Measurements from ENCODE around the gene SRGAP2B.
"Not testable (repeated sequence)": the region's sequence is repeated elsewhere in the genome, so short reads cannot be mapped to it uniquely, and the experiment has no call there.

SRGAP2B gene

DNA sequence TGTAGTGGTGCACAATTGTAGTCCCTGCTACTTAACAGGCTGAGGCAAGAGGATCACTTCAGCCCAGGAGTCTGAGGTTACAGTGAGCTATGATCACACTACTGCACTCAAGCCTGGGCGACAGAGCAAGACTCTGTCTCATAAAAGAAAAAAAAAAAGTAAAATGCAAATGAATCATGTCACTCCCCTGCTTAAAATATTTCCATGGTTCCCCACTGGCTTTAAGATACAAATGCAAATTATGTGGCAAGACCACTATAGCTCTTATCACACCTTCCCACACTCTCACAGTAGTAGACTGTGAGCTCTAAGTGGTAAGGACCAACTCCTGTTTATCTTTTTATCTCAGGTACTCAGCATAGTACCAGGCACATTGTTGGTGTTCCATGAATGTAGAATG lies 53.6 kb downstream of the SRGAP2B start:
- DNase-seq, result not testable (repeated sequence)

DNA sequence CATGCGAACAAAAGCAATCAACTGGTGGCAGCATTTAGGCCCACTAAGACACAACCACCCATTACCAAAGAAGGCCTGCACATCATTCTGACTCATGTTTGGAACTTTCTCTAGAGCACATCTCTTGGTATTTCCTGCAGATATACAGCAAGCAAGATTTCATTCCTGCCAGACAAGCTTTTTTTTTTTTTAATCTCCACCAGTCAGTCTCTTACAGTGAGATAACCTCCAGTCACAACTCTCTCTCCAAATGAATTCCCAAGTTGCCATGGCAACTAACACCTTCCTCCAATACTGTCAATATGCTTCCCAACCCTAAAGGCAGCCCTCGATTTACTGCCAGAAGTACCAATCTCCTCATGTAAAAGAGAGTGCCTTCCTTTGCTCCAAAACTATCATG lies 59.1 kb downstream of the SRGAP2B start:
- not testable (repeated sequence) for DNase-seq

DNA sequence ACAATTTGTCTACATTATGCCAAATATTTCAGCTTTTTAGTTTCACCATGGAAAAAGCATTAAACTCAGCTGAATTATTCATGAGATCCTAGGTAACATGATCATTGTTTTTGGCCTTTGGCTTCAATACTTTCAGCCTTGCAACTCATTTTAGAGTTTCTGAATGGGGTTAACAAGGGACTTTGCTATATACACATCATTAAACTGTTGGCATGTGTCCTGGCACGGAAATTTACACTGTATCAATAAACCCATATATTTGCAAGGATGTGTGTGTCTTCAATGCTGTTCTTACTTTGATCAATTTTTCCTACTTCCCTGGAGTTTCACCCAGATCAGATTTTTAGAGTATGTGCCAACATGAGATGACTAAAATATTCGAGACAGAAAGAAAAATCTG lies 61.6 kb downstream of the SRGAP2B start:
- DNase-seq, result not testable (repeated sequence)

DNA sequence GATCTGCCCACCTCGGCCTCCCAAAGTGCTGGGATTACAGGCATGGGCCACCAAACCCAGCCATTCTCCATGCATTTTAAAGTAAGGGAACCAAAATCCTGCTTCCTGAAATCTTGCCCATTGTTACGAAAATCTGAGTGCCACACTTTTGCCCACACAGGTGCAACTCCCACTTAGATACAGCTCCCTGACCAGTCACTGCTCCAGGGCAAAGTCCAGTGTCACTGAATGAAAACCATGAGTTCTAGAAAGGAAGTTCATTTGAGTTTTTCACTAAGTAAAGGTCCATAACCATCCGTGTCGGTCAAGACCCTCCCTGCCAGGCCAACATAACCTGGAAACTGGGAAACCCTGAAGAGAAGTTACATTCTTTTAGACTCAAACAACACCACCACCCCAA lies 67.9 kb downstream of the SRGAP2B start:
- not testable (repeated sequence) for DNase-seq

DNA sequence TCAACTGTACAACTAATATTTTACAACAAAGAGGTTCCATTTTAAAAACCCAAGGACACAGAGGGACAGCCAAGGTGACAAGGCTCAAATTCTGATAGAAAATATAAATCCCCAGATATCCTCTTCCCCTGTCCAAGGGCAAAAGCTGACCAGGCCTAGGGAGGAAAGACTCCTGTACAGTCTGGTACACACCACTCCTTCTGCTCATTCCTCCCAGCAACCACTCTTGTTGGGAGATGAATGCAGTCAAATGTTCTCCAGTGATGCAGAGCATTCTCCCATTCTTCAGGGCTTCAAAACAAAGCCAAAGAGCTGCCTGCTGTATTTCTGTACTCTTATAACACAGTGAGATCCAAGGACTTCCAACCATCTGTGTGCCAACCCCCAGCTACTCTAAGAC lies 69.8 kb downstream of the SRGAP2B start:
- DNase-seq, result not testable (repeated sequence)

DNA sequence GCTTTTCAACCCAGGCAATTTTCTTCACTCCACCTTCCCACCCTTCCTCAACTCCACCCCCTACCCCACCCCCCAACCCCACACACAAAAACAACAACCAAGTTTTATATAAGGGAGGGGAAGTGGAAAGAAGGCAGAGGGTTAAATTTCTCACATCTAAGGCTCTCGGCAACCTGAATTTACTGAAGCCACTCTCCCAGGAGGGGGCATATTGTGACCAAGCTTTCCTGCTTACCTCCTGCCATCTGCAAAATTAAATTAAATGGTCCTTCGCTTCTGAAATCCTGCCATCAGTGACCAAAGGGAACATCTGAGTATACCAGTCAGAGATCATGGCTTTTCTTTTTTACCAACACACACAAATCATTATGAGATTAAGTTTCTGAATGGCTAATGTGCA lies 72.9 kb downstream of the SRGAP2B start:
- not testable (repeated sequence) for DNase-seq

DNA sequence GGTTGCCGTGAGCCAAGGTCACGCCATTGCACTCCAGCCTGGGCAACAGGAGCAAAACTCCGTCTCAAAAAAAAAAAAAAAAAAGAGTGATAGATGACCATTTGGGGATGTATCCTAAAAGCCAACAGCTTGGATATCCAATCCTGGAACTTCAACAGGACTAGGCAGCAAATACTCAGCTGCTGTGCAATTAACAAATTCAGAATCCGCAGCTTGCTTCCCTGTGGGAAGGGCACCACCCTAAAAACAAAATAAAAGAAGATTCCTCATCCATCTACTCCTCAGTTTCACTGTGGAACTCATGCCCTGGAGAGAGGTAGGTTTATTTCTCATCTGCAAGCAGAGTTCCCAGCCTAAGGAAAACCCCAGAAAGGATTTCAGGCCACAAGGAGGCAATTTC lies 73.4 kb downstream of the SRGAP2B start:
- DNase-seq, result not testable (repeated sequence)

DNA sequence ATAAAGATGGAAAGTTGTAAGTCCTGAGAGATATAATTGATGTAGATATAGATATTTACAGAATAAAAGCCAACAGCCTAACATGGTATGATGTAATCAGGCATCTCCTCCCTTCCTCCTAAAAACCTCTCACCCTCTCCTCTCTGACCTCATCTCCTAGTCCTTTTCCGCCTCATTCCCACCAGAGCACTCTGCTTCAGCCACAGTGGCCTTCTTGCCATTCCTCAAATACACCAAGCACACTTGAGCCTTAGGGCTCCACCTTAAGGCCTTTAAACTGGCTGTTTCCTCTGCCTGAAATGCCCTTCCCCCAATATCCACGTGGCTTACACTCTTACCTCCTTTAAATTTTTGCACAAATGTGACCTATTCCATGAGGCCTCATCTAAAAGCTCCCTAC lies 75.4 kb downstream of the SRGAP2B start:
- DNase-seq, result not testable (repeated sequence)

DNA sequence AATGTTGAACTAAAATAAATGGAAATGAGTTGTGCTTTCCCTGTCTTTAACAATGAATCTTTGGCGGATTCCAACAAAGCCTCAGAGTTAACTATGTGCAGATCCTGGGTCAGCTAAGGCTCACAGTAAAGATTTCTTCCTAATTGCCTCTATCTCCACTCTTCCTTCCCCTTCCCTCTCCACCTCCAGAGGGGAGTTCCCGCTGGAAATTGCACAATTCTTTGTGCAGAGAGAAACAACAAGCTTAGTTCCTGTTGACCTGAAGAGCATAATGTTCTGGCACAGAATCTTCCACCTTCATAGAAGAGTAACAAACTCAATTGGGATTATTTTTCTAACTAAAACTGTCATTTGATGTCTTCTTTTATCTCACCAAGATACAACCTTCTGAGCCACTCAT lies 77.4 kb downstream of the SRGAP2B start:
- DNase-seq, result not testable (repeated sequence)

DNA sequence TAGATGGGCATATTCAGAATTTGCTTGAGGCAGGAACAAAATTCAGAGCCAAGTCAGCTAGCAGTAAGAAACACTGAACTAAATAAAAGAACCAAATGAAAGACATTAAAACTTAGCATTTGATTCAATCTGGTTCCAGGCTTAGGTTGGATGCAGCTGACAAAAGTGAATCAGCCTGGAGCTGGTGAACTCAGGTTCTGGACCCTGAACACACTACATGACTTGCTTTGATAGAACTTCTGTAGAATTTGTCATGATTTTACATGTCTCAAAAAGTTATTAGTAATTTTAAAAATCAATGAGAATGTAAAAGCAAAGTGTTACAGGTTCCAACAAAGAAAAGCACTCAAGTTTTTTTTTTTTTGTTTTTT lies 78.7 kb downstream of the SRGAP2B start:
- DNase-seq, result not testable (repeated sequence)

DNA sequence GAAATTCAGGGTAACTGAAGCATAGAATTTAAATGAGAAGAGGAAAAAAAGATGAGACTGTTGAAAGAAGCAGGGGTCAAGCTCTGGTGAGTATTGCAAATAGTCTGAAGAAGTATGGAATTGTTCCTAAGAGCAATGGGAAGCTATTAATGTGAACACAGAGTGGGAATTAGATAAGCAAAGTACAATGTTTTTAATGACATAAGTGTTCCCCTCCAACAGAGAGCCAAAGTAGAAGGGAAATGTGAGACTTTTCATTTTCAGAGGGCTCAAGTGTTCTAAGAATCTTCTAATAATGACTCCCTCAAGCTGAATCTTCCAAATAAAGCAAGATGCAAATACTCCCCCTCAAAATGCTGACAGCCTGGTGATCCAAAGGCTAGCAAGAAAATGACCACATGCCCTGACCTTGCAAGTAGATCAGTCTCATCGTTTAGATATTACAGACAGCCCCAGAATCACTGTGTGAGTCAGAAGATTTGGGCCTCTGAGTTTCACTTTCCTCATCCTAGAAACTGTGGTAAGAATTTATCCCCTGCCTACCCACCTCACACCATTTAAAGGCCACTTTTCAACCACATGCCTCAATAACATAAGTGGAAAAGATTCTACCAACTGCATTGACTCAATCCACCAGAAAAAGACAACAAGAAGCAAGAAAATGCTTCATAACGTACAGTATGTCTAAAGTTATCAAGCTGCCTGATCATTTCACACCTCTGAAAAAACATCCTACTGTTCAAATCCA lies 79.2 kb downstream of the SRGAP2B start:
- not testable (repeated sequence) for DNase-seq

DNA sequence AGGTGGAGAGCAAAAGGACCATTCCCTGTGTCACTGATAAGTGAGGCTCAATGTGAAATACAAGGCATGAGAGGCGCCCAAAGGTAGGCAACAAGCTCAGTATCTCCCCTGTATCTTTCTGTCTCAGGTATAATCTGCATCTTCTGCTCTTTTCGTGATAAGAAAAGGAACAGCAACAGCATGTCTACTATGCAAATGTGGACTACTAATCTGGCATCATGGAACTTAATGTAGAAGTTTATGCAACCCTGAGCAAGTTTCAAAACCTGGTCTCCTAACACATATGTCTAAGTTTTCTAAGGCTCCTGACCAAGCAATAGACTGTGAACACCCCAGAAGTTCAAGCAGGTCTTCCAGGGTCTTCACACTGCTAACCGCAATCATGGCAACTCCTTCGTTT lies 81.8 kb downstream of the SRGAP2B start:
- not testable (repeated sequence) for DNase-seq

DNA sequence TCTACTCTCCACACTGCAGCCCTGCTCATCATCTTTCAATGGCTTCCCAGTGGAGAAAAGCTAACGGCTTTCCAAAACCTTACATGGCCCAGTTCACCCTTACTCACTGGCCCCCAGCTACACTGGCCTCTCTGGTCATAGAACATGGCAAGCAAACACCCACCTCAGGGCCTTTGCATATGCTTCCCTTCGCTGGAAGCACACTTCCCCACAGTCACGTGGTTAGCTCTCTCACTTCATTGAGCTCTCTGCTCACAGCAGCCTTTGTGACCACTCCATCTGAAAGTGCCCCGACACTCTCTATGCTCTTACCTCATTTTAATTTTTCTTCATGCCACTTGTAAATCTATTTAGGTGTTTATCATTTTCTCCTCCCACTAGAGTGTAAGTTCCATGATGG lies 83.3 kb downstream of the SRGAP2B start:
- DNase-seq, result not testable (repeated sequence)

DNA sequence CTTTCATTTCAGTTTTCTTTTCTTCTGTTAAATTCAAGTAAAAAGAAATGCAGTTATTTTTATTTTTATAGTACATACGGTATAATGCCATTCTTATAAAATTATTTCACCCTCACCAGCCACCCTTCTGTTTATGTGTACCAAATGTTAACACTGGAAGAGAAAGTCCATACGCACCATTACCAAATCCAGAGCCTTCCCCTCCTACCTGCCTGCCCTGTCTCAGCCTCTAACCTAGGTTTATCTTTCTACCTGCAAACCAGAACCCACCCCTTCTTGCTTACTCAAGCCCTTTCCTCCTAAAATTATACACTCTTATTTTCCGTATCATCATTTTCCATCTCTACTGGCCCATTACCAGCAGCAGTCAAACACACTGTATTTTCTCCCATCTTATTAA lies 84.5 kb downstream of the SRGAP2B start:
- DNase-seq, result not testable (repeated sequence)

DNA sequence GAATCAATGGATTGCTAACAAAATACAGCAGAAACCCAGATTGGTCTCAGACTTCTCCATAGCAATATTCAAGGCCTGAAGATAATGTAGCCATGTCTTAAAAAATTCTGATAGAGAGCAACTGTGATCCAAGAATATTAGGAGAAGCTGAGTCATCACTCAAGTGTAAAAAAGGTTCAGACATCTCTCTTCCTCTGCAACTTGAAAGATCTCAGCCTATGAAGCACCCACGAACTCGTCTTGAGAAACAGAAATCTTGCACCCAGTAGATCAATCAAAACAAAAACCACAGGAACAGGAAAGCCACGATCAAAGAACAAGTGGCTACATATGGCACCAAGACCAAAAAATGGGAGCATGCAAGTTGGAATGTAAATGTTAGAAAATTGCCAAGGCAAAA lies 85.2 kb downstream of the SRGAP2B start:
- peak; percentile 32 for DNase-seq

DNA sequence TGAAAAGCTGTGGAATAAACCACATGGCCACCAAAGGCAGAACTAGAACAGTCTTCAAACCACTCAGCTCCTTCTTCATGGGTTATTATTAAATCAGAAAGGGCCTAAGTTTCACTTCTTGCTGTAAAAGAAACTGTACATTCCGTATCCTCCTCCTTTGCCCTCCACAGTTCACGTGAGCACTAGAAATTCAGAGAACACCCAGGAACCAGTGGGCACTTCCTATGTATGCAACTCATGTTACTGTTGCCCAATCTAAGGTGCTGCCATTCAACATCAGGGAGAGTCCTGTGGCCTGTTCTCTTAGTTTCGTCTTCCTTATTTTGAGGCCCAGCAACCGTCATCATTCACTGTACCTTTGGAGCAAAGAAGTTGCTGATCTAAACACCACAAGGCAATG lies 86.7 kb downstream of the SRGAP2B start:
- not testable (repeated sequence) for DNase-seq

DNA sequence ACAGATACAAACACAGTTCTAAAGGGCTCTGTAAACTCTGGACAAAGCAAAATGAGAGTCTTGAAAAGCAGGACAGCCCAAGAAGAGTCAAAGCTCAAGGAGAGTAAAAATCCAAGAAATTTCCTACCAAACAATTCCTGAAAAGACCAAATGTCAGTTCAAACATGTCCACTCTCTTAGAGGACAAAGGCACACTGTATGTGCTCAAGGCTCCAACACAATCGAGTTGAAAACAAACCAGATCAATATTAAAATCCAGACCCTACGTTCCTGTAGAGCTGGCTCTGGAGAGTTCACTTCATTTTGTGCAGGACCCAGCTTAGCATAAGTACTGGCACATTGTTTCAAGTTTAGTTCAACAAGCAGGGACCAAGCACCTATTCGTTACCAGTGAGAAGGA lies 90.0 kb downstream of the SRGAP2B start:
- DNase-seq, result not testable (repeated sequence)

DNA sequence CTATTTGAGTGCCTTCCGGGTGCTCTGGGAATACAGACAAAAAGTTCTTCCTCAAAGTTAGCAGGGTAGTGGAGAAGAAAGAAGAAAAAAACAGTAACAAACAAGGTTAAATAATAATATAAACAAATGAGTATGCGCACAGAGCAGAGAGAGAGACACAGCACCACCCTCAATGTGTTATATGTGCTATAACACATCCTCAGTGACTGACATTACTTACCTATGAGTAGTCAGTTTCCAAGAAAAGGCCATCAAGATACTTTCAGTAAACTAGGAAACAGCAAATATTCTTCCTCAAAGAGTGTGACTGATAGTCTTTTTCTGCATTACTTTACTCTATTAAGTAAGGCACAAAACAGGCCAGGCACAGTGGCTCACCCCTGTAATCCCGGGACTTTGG lies 93.7 kb downstream of the SRGAP2B start:
- DNase-seq, result not testable (repeated sequence)

DNA sequence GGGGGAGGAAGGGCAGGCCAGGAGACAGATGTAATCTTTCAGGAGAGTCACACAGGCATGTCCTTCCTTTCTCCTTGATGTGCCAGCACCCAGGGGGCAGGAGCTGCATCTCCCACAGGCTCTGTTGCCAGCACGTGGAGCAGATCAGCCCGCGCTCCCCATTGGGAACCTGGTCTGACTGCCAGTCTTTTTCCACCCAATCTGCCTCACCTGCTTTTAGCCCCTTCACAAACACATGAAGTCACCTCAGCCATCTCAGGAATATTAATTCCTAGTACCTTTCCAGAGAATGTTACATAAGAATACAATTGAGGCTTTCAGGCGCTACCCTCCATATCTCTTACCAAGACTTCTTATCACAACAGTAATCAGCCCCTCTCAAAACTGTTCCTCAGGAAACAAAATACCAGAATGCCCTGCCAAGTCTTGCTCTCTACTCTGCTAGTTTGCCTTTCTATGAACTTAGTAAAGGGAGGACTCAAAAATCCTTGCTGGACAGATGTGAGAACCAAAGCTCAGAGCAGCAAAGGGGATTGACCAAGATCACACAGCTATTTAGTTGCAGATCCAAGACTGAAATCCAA lies 94.3 kb downstream of the SRGAP2B start:
- DNase-seq, result not testable (repeated sequence)

DNA sequence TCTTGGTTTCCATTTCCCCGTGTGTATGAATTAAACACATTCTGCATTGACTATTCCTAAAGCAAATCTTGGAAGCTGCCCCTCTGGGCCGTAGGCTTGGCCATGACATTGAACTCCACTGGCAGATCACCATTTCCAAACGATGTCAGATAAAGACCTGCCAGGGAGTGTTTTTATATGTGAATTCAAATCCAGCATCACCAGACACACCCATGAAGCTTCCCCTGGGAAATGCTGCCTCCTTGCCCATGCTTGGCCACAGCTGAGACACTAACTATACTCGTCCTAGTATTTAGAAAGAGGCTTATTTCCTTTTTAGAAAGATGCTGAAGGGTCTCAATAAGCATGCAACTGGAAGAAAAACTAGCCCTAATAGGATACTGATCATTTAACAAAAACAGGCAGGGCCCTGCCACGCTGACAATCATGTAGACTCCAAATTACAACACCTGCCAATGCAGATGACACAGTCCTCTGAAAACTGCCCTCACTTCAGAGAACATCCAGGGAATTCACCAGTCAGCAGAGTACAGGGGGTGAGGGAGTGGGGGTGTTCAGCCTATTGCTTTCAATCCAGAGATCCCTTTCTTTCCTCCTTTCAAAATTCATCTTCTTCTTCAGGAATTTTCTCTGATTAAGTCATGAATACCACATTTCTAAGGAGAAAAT lies 94.9 kb downstream of the SRGAP2B start:
- DNase-seq, result not testable (repeated sequence)

DNA sequence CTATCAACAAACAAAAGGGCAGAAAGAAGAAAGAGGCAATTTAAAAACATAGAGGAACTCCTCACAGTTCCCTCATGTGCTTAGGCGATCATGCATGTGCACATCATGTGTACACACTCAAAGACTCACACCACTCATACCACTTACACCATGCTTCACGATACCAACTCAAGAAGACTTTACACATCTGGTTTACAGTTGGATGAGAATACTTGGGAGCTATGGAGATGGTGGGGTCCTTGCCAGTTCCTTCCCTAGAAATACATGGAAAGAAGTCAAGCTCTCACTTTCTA lies 96.2 kb downstream of the SRGAP2B start:
- DNase-seq, result not testable (repeated sequence)

DNA sequence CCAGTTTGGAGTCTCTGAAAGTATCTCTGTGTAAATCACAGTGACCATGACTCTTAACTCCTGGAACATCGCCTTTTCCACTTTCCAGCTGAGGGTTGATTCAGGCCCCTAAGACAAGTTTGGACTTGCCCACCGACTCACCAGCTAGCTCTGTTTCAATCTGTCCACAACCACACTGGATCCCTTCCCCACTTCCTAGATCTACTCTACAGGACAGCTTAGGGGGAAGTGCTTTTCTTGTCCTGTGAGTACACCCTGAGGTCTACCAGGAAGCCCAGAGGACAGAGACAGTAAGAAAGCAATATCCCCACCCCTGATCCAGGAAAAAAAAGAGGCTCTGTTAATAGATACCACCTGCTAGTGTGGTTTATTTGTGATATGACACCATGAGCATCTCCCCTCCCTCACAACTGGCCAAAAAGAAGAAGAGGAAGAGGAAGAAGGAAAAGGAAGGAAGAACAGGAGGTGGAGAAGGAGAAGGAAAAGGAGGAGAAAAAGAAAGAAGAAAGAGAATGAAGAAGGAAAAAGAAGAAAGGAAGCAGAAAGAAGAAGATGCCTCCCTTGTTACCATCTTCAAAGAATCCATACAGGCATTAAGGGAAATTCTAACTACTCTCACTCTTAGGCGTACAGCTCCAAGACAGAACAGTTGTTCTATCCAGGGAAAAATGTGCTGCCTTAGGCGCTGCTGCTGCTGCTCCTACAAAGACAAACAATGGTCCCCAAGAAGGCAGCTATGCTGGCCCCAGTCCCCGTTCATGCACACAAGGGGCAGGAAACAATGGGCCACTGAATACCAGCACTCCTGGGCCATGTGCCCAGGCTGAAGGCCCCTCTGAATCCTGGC lies 96.8 kb downstream of the SRGAP2B start:
- not testable (repeated sequence) for DNase-seq

DNA sequence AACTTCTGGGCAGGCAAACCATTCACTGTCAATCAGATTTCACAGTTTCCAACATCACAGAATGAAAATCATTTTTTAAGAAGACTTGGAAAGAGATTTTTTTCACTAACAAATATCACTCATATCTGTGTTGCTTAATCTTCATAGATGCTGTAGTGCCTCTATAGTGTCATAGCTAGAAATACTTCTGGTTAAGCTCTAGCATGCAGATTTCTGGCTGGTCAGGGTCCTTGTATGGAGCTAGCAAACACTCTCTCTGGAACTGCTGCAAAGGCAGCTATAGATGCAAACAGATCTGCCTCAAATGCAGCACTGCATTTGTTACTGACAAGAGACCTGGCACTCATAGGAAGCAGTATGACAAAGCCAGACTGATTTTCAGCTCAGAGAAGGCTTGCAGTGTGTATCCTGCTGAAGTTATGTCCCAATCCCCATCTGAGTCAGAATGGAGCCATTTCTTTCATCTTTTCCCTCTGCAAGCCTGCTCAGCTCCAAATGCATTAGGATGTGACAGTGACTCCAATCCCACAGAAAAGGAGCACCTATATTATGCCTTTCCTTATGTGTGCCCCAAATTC lies 99.2 kb downstream of the SRGAP2B start:
- not testable (repeated sequence) for DNase-seq

Measured in CD4-positive, alpha-beta T cell treated with Interleukin-17A for 1 hour (primary cell).